HG02840 (cell line): ENCODE results near the gene CLCA2.

Source experiments
- ATAC-seq: cut with Tn5 transposase; IDR thresholded peaks from one replicate; pipeline ENCODE4 v1.9.1; 2021; ENCODE audit warnings: mild to moderate bottlenecking, moderate library complexity, moderate number of reproducible peaks; ENCODE audit not compliant: unreplicated experiment, low FRiP score

The CLCA2 gene

GRCh38 chr1:86472152-86472551 lies 48.2 kb downstream of the CLCA2 start:
- no peak for ATAC-seq

- no peak for ATAC-seq
These were observed 48.8 kb downstream of the CLCA2 start for GRCh38 chr1:86472767-86473166.

GRCh38 chr1:86477256-86477655 lies 53.3 kb downstream of the CLCA2 start:
- ATAC-seq = no peak

- no peak for ATAC-seq
These were observed 53.7 kb downstream of the CLCA2 start for GRCh38 chr1:86477682-86478081.

- no peak for ATAC-seq
These were observed 54.6 kb downstream of the CLCA2 start for GRCh38 chr1:86478416-86479156.

- ATAC-seq = no peak
These were observed 58.0 kb downstream of the CLCA2 start for GRCh38 chr1:86481966-86482365.

- ATAC-seq = no peak
These were observed 63.3 kb downstream of the CLCA2 start for GRCh38 chr1:86487131-86487810.

- ATAC-seq = no peak
These were observed 63.8 kb downstream of the CLCA2 start for GRCh38 chr1:86487811-86488141.

- ATAC-seq = no peak
These were observed 65.4 kb downstream of the CLCA2 start for GRCh38 chr1:86489242-86489878.

GRCh38 chr1:86491171-86491950 lies 67.4 kb downstream of the CLCA2 start:
- ATAC-seq = no peak

GRCh38 chr1:86498281-86498680 lies 74.3 kb downstream of the CLCA2 start:
- ATAC-seq = no peak

- no peak for ATAC-seq
These were observed 76.1 kb downstream of the CLCA2 start for GRCh38 chr1:86499987-86500593.

- ATAC-seq = no peak
These were observed 76.7 kb downstream of the CLCA2 start for GRCh38 chr1:86500714-86501113.

GRCh38 chr1:86502125-86502646 lies 78.2 kb downstream of the CLCA2 start:
- ATAC-seq = peak; percentile 57

- ATAC-seq = no peak
These were observed 78.9 kb downstream of the CLCA2 start for GRCh38 chr1:86502721-86503405.

- ATAC-seq = no peak
These were observed 79.6 kb downstream of the CLCA2 start for GRCh38 chr1:86503406-86504136.

- no peak for ATAC-seq
These were observed 80.1 kb downstream of the CLCA2 start for GRCh38 chr1:86504137-86504479.

GRCh38 chr1:86504895-86505563 lies 81.1 kb downstream of the CLCA2 start:
- no peak for ATAC-seq

GRCh38 chr1:86505564-86505902 lies 81.6 kb downstream of the CLCA2 start:
- ATAC-seq = no peak
